ENCODE measurements around the gene GRIN3B. TPM values are rescaled to one million over a fixed set of nuclear protein-coding genes. Genes with fewer than 3 reads are reported as not detected.
"Not testable (repeated sequence)": the region's sequence is repeated elsewhere in the genome, so short reads cannot be mapped to it uniquely, and the experiment has no call there.

GRIN3B gene
- total RNA-seq, 1 experiment from 2014 or later, result not detected

GRCh38 chr19:1019616-1019961 lies 19.4 kb downstream of the GRIN3B start:
- no peak for DNase-seq (ENCODE audit: low spot score)

DNA sequence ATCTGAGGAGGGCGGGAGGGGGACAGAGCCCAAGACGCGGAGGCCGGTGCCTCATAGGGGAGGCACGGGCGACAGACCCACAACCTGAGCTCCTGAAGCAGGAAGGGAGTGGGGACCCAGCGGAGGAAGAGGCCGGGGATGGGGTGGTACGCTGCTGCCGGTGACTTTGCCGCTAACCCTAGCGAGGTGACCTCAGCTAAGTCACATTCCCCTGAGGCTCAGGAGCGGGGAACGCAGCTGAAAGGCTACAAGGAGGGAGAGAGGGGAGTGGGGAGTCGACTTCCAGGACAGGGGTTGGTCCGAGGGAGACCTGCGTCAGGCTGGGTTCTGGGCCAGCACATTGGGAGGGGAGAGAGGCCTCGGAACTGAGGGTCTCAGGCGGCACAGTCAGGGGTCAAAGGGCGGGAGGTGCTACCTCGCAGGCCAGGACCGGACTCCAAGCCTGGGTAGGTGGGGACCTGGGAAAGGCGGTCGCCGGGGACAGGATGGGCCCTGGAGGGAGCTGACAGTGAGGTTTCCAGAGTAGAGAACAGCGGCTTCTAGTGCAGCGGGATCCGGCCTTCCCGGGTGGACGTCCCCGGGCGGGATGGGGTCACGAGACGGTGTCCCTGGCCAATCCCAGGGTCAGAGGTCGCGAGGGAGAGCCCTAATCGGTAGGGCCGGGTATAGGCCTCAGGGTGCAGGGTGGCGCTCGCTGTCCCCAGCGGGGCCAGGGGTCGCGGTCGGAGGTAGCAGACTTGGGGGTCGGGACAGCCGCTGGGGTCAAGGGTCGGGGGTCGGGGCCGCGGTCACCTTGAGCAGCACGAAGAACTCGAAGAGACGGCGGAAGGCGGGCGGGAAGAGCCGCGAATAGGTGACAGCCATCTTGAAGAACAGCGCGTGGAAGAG lies 20.0 kb downstream of the GRIN3B start:
- no peak for DNase-seq (ENCODE audit: low spot score)

- peak; percentile 93 for DNase-seq (ENCODE audit: low spot score)
Measured at GRCh38 chr19:1020868-1021425, 20.7 kb downstream of the GRIN3B start, which contains the start of gene TMEM259. Gene TMEM259, minus strand, starts transcription at chr19:1021123. Its CDS starts 127 bp downstream, at chr19:1020996.

DNA sequence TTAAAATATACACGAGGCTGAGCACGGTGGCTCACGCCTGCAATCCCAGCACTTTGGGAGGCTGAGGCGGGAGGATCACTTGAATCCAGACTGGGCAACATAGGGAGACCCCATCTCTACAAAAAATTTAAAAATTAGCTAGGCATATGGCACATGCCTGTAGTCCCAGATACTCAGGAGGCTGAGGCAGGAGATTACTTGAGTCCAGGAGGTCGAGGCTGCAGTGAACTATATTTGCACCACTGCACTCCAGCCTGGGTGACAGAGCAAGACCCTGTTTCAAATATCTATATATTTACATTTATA lies 23.6 kb downstream of the GRIN3B start:
- DNase-seq (ENCODE audit: low spot score), result not testable (repeated sequence)

GRCh38 chr19:1025080-1025479 lies 24.9 kb downstream of the GRIN3B start:
- not testable (repeated sequence) for DNase-seq (ENCODE audit: low spot score)

DNA sequence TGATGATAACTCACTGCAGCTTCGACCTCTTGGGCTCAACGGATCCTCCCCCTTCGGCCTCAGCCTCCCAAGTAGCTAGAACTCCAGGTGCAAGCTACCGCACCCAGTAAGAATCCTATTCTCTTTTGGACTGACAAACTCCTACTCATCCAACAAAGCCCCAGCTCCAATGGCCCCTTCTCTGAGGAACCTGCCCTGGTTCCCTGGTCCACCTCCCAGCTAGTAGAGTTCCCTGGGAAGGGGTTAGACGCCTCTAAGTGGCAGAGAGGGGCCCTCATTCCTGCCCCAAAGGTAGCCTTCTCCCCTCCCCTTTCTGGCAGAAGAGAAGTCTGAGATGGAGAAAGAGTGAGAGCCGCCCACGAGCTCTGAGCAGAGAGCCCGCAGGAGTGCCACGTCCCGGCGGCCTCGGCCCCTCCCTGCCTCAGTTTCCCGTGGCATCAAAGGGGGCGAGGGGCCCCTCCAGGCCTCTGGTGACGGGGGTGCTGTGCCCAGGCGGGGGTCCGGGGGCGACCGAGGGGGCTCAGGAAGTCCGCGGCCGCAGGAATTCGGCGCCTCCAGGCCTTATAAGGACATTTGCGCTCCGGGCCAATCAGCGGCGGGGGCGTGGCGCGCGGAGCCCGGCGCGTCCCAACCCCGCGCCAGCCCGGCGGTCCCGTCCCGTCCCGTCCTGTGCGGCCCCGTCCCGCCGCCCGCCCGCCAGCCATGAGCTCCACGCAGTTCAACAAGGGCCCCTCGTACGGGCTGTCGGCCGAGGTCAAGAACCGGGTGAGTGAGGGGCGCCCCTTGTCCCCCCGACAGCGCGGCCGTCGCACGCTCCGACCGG lies 26.0 kb downstream of the GRIN3B start, which contains the start of gene CNN2:
CNN2 (plus strand) TSS at position 649 of the 823 bp plus-strand sequence; CDS start at position 703, 54 bp downstream.
- peak; percentile 70 for DNase-seq (ENCODE audit: low spot score)

DNA sequence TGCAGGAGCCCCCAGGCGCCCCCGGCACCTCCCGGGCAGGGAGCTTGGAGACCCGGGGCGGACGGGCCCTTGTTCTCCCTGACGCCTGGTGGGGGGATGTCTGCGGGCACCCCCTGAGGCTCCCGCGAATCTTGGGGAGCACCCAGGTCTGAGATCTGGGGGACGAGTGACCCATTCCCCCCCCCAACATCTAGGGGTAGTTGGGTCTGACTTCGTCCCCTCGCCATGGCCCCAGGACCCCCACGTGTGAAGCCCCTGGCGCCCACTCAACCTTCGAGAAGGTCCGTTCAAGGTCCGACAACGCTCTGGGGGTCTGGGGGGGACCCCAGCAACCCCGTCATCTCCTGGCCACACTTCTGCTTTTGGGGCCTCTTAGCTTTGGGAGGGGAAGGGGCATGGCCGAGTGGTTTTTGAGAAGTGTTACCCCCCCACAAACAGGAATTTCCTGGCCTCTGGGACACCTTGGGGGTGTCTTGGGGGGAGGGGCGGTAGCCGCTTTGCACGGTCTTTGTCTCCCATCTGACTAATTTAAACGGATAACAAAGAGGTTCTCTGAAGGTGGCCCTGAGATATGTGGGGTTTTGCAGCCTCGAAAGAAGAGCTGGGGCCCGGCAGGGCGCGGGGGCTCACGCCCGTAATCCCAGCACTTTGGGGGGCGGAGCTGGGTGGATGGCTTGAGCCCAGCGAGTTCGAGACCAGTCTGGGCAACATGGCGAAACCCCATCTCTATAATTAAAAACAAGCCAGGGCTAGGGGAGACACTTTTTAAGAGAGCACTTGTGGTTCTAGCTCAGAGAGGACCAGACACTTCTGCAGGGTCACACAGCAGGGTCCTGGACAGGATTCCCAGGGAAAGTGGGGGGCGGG lies 26.8 kb downstream of the GRIN3B start:
- DNase-seq (ENCODE audit: low spot score), result no peak

DNA sequence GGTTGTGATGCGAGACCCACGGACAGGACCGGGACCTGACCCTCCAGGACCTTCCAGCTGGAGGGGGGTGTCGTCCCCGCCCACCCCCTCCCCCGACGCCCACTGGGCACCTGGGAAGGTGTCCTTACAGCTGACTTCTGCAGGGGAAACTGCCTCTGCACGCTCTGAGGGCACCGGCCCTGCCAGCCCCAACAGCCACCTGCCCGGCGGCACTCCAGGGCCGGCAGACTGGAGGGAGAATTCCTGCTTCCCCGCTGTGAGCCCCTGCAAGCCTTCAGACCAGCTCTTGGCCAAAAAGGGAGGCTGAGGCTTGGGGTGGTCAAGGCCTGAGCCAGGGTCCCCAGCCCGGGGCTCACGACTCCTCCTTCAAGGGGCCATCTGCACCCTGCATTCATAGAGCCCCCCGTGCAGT lies 27.4 kb downstream of the GRIN3B start:
- DNase-seq (ENCODE audit: low spot score), result no peak

DNA sequence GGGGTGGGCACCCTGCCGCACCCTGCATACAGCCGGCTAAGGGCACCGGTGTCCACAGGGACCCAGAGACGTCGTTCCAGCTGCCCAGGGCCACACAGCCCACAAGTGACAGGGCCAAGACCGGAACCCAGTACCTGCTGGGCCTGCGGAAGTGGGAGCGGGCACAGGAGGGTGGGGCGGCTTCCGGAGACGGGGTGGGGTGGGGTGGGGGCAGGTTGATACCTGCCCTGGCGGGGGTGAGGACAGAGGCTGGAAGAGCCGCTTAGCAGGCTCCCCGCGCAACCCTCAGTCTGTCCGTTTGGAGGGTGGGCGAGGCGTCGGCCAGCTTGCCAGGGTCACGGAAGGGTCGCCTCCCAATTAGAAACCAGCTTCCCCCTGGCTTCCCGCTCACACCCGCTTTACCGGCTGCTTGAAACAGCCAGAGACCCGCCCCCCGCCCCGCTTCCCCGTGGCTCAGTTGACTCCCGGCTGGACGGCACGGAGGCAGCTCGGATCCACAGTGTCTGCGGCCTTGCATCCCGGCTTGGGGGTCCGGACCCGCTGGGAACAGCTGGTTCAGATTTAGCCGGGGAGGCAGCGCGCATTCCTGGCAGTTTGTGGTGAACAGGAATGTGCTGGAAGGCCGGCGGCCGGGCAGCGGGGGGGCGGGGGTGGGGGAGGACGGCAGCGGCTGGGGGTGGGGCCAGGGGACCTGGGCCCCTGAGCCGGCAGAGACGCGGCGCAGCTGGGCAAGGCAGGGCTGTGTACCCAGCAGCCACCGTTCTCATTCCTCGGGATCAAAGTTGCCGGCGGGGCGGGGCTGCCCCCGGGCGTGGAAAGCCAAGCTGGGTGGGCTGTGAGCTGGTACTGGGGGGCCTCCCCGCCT lies 28.1 kb downstream of the GRIN3B start:
- DNase-seq (ENCODE audit: low spot score), result peak; percentile 91

DNA sequence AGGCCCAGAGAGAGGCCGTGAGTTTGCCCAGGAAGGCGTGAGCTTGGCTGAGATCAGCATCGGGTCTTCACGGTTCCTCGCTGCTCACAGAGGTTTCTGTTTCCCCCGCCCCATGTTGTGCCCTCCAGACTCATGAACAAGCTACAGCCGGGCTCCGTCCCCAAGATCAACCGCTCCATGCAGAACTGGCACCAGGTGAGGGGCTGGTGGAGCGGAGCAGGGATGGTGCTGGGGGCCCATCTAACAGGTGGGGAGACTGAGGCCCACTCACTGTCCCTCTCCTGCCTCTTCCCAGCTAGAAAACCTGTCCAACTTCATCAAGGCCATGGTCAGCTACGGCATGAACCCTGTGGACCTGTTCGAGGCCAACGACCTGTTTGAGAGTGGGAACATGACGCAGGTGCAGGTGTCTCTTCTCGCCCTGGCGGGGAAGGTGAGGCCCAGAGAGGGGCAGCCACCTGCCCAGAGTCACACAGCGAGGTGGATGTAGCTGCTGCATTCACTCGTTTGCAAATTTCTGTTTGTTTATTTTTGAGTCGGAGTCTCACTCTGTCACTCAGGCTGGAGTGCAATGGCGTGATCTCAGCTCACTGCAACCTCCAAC lies 32.1 kb downstream of the GRIN3B start:
- no peak for DNase-seq (ENCODE audit: low spot score)

DNA sequence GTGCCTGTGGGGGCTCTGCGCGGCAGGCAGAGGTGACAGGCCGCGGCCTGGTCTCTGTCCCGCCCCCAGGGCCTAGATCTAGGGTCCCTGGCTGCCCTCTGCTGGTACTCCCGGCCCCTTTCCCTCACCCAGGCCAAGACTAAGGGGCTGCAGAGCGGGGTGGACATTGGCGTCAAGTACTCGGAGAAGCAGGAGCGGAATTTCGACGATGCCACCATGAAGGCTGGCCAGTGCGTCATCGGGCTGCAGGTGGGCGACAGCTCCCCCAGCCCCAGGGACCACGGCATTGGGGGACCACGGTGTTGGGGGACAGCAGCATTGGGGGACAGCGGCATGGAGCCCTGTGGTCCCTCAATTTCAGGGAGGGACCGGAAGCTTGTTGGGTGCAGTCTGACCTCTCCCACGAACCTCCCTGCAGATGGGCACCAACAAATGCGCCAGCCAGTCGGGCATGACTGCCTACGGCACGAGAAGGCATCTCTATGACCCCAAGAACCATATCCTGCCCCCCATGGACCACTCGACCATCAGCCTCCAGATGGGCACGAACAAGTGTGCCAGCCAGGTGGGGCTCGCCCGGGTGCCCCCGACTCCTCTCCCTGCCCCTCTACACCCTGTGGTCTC lies 35.9 kb downstream of the GRIN3B start:
- no peak for DNase-seq (ENCODE audit: low spot score)

DNA sequence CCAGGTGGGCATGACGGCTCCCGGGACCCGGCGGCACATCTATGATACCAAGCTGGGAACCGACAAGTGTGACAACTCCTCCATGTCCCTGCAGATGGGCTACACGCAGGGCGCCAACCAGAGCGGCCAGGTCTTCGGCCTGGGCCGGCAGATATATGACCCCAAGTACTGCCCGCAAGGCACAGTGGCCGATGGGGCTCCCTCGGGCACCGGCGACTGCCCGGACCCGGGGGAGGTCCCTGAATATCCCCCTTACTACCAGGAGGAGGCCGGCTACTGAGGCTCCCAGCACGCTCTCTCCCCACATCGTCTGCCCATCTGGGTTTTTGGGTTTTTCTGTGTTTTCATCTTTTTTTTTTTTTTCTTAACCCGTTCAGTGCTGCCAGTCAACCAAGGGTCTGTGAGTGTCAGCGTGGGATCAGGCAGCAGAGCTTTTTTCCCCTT lies 37.4 kb downstream of the GRIN3B start:
- no peak for DNase-seq (ENCODE audit: low spot score)

DNA sequence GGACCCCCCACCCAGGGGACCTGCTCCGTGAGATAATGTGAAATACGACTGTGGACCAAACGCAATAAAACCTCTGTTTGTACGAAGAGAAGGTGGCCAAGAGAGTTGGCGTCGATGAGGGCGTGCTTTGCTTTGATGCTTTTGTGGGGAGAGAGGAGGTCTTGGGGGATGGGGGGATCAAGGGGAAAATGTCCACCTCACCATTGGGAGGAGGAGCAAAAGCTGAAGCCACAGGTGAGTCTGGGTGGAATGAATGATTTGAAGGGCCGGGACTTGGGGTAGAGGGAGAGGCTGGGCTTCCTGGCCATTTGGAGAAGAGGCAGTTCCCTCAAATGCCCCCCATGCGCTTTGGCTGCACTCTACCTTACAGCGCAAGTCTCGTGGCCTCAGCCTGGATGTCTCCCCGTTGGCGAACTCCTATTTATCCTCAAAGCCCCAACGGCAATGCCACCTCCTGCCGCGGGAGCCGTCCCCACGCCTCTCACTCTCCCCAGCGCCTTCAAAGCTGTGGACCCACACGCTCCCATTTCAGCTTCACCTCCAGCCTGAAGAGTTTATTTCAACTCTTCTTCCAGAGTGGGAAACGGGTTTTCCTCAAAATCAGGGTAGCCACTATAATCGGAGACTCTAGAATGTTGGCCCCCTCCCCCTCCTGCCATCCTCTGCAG lies 38.9 kb downstream of the GRIN3B start:
- no peak for DNase-seq (ENCODE audit: low spot score)

GRCh38 chr19:1039646-1040475 lies 39.6 kb downstream of the GRIN3B start, which contains the start of gene ABCA7:
Gene ABCA7, plus strand, starts transcription at chr19:1040107. Its CDS starts 1,255 bp downstream, at chr19:1041362.
- peak; percentile 97 for DNase-seq (ENCODE audit: low spot score)

GRCh38 chr19:1040476-1041271 lies 40.5 kb downstream of the GRIN3B start:
- peak; percentile 74 for DNase-seq (ENCODE audit: low spot score)

DNA sequence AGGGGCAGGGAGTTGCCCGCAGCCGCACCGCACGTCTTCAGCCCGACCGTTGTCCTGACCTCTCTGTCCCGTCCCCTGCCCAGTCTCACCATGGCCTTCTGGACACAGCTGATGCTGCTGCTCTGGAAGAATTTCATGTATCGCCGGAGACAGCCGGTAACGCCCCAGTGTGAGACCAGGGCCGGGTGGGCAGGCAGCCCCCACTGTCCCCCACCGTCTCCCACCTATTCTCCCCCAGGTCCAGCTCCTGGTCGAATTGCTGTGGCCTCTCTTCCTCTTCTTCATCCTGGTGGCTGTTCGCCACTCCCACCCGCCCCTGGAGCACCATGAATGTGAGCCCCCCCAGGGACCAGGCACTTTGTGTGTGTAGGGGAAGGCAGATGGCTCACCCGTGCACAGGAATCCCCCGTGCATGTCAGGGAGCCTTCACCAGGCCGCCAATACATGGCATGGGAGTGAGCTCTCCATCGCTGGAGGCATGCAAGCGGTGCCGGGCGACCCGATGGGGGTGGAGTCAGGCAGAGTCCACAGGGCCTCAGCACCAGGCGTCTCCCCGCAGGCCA lies 41.1 kb downstream of the GRIN3B start:
- DNase-seq (ENCODE audit: low spot score), result no peak

Measured in H4 (cell line).